ENCODE results near the gene INKA2. TPM values are rescaled to one million over a fixed set of nuclear protein-coding genes. Genes with fewer than 3 reads are reported as not detected.

The INKA2 gene
- total RNA-seq, 1 donor, result 4.3 TPM

- no peak overlapping the region for H3K4me3 ChIP-seq (ENCODE audit: low read depth, low read length)
- TF ChIP-seq CTCF (IDR thresholded peaks at IDR 0.05; ENCODE audit: insufficient read depth, low read depth, low read length), result no peak
- no peak for DNase-seq (ENCODE audit: low read depth)
Observed at GRCh38 chr1:111768023-111768422, 28.8 kb upstream of the INKA2 start.

- H3K4me3 ChIP-seq (ENCODE audit: low read depth, low read length), result no peak overlapping the region
- no peak for TF ChIP-seq CTCF (IDR thresholded peaks at IDR 0.05; ENCODE audit: insufficient read depth, low read depth, low read length)
- no peak for DNase-seq (ENCODE audit: low read depth)
Observed at GRCh38 chr1:111762332-111762731, 23.1 kb upstream of the INKA2 start.

- no peak for TF ChIP-seq CTCF (IDR thresholded peaks at IDR 0.05; ENCODE audit: insufficient read depth, low read depth, low read length)
- no peak for DNase-seq (ENCODE audit: low read depth)
- no peak overlapping the region for H3K4me3 ChIP-seq (ENCODE audit: low read depth, low read length)
Observed at GRCh38 chr1:111761717-111762116, 22.5 kb upstream of the INKA2 start.

- no peak overlapping the region for H3K4me3 ChIP-seq (ENCODE audit: low read depth, low read length)
- no peak for DNase-seq (ENCODE audit: low read depth)
- peak; percentile 24 for TF ChIP-seq CTCF (IDR thresholded peaks at IDR 0.05; ENCODE audit: insufficient read depth, low read depth, low read length)
Observed at GRCh38 chr1:111758373-111758772, 19.2 kb upstream of the INKA2 start.

GRCh38 chr1:111756124-111756513, 16.9 kb upstream of the INKA2 start:
- peak overlapping the region; percentile 97 for H3K4me3 ChIP-seq (ENCODE audit: low read depth, low read length)
- no peak for TF ChIP-seq CTCF (IDR thresholded peaks at IDR 0.05; ENCODE audit: insufficient read depth, low read depth, low read length)
- no peak for DNase-seq (ENCODE audit: low read depth)

GRCh38 chr1:111755331-111756123, 16.3 kb upstream of the INKA2 start, which contains the start of gene DDX20:
Gene DDX20, plus strand, starts transcription at chr1:111755901. Its CDS starts 24 bp downstream, at chr1:111755925.
- peak; percentile 98 for DNase-seq (ENCODE audit: low read depth)
- TF ChIP-seq CTCF (IDR thresholded peaks at IDR 0.05; ENCODE audit: insufficient read depth, low read depth, low read length), result peak; percentile 75
- H3K4me3 ChIP-seq (ENCODE audit: low read depth, low read length), result peak within 1 kb of the TSS; percentile 97

GRCh38 chr1:111754984-111755330, 15.8 kb upstream of the INKA2 start:
- peak; percentile 63 for DNase-seq (ENCODE audit: low read depth)
- peak overlapping the region; percentile 97 for H3K4me3 ChIP-seq (ENCODE audit: low read depth, low read length)
- no peak for TF ChIP-seq CTCF (IDR thresholded peaks at IDR 0.05; ENCODE audit: insufficient read depth, low read depth, low read length)
